PFSK-1 (cell line): Measurements from ENCODE around the gene LRMDA.

Source experiments
- POLR2AphosphoS5 ChIP-seq: IDR thresholded peaks from 2 replicates; pipeline ENCODE4 v1.6.1; 2012; ENCODE audit warnings: low read depth, mild to moderate bottlenecking, control low read depth, low read length, moderate library complexity
- TAF1 ChIP-seq: IDR thresholded peaks from 2 replicates; pipeline ENCODE4 v1.6.1; 2012; ENCODE audit warnings: low read length, control low read depth, borderline replicate concordance; ENCODE audit not compliant: insufficient read depth
- TF ChIP-seq, protein P1 (sequence below), 2 experiments: IDR thresholded peaks; 2 replicates each; pipeline versions ENCODE4 v1.6.1 to v1.8.0; 2011 to 2012; ENCODE audit warnings: low read depth in 2 of 2, low read length in 2 of 2, control low read depth in 1 of 2, inconsistent platforms in 1 of 2, mild to moderate bottlenecking in 1 of 2, moderate library complexity in 1 of 2; ENCODE audit not compliant: insufficient read depth in 1 of 2

DNA sequence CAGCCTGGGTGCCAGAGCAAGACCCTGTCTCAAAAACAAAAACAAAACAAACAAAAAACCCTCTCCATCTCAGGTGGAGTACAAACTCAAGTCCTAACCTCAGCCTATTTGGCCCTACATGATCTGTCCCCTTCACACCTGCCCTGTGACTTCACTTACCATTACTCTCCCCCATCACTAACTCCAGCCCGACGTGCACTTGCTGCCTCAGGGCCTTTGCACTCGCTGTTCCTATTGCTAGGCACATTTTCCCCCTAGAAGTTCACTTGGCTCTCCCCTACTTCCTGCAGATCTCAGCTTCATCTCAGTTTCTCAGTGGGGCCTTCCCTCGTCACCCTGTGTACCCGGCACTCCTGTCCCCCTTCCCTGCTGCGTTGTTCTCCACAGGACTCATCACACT lies 8.5 kb upstream of the LRMDA start:
- TF ChIP-seq POLR2AphosphoS5 (no peak), TAF1 (no peak)
- TF ChIP-seq, protein P1, sequence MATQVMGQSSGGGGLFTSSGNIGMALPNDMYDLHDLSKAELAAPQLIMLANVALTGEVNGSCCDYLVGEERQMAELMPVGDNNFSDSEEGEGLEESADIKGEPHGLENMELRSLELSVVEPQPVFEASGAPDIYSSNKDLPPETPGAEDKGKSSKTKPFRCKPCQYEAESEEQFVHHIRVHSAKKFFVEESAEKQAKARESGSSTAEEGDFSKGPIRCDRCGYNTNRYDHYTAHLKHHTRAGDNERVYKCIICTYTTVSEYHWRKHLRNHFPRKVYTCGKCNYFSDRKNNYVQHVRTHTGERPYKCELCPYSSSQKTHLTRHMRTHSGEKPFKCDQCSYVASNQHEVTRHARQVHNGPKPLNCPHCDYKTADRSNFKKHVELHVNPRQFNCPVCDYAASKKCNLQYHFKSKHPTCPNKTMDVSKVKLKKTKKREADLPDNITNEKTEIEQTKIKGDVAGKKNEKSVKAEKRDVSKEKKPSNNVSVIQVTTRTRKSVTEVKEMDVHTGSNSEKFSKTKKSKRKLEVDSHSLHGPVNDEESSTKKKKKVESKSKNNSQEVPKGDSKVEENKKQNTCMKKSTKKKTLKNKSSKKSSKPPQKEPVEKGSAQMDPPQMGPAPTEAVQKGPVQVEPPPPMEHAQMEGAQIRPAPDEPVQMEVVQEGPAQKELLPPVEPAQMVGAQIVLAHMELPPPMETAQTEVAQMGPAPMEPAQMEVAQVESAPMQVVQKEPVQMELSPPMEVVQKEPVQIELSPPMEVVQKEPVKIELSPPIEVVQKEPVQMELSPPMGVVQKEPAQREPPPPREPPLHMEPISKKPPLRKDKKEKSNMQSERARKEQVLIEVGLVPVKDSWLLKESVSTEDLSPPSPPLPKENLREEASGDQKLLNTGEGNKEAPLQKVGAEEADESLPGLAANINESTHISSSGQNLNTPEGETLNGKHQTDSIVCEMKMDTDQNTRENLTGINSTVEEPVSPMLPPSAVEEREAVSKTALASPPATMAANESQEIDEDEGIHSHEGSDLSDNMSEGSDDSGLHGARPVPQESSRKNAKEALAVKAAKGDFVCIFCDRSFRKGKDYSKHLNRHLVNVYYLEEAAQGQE (IDR thresholded peaks at IDR 0.05; ENCODE audit: insufficient read depth in 1 of 2, low read depth in 2 of 2, low read length in 2 of 2): no peak
